Measurements from ENCODE around the gene BARHL2.

BARHL2 gene

GRCh38 chr1:90716552-90717355 lies at the start of gene BARHL2:
TSS of gene BARHL2 (minus strand) at chr1:90717302. CDS start at chr1:90717195, 107 bp downstream.
- DNase-seq (ENCODE audit: low read depth): no peak

- DNase-seq (ENCODE audit: low read depth): no peak
These were observed 46.8 kb upstream of the BARHL2 start for GRCh38 chr1:90763930-90764329.

GRCh38 chr1:90763506-90763905 lies 46.4 kb upstream of the BARHL2 start:
- no peak for DNase-seq (ENCODE audit: low read depth)

- no peak for DNase-seq (ENCODE audit: low read depth)
These were observed 44.9 kb upstream of the BARHL2 start for GRCh38 chr1:90761781-90762589.

- no peak for DNase-seq (ENCODE audit: low read depth)
These were observed 44.1 kb upstream of the BARHL2 start for GRCh38 chr1:90761156-90761555.

- no peak for DNase-seq (ENCODE audit: low read depth)
These were observed 36.5 kb upstream of the BARHL2 start for GRCh38 chr1:90753556-90753955.

GRCh38 chr1:90748668-90749067 lies 31.6 kb upstream of the BARHL2 start:
- no peak for DNase-seq (ENCODE audit: low read depth)

GRCh38 chr1:90746857-90747256 lies 29.8 kb upstream of the BARHL2 start:
- no peak for DNase-seq (ENCODE audit: low read depth)

- DNase-seq (ENCODE audit: low read depth): no peak
These were observed 28.9 kb upstream of the BARHL2 start for GRCh38 chr1:90745972-90746371.

- no peak for DNase-seq (ENCODE audit: low read depth)
These were observed 15.0 kb upstream of the BARHL2 start for GRCh38 chr1:90732136-90732535.

- no peak for DNase-seq (ENCODE audit: low read depth)
These were observed 14.4 kb upstream of the BARHL2 start for GRCh38 chr1:90731382-90732050.

GRCh38 chr1:90730243-90731022 lies 13.3 kb upstream of the BARHL2 start:
- no peak for DNase-seq (ENCODE audit: low read depth)

- no peak for DNase-seq (ENCODE audit: low read depth)
These were observed 12.6 kb upstream of the BARHL2 start for GRCh38 chr1:90729504-90730242.

- DNase-seq (ENCODE audit: low read depth): no peak
These were observed 11.6 kb upstream of the BARHL2 start for GRCh38 chr1:90728502-90729287.

GRCh38 chr1:90727917-90728501 lies 10.9 kb upstream of the BARHL2 start:
- DNase-seq (ENCODE audit: low read depth): no peak

- DNase-seq (ENCODE audit: low read depth): no peak
These were observed 9.9 kb upstream of the BARHL2 start for GRCh38 chr1:90726986-90727480.

- DNase-seq (ENCODE audit: low read depth): no peak
These were observed 9.4 kb upstream of the BARHL2 start for GRCh38 chr1:90726425-90726985.

GRCh38 chr1:90725657-90726424 lies 8.7 kb upstream of the BARHL2 start:
- no peak for DNase-seq (ENCODE audit: low read depth)

Data from activated gamma-delta T cell treated with anti-CD3 and anti-CD28 coated beads, Interleukin-2, amount 50 U/mL, for 16 hours (primary cell).